Retinal pigment epithelial cell (primary cell): ENCODE measurements around the gene VSTM2L.

Experiments used
- DNase-seq: peaks from one replicate; pipeline ENCODE4 v3.0.0-alpha.2; 2010; ENCODE audit warnings: low read depth
- H3K4me3 ChIP-seq: 2 replicates; pipeline ENCODE4 v1.5.1; 2011; ENCODE audit warnings: mild to moderate bottlenecking, low read length, control low read depth, moderate library complexity
- TF ChIP-seq, protein P1 (sequence below): conservative IDR thresholded peaks from 2 replicates; pipeline ENCODE4 v1.5.1; 2011; ENCODE audit warnings: low read depth, low read length, control low read depth, inconsistent platforms

VSTM2L gene

DNA sequence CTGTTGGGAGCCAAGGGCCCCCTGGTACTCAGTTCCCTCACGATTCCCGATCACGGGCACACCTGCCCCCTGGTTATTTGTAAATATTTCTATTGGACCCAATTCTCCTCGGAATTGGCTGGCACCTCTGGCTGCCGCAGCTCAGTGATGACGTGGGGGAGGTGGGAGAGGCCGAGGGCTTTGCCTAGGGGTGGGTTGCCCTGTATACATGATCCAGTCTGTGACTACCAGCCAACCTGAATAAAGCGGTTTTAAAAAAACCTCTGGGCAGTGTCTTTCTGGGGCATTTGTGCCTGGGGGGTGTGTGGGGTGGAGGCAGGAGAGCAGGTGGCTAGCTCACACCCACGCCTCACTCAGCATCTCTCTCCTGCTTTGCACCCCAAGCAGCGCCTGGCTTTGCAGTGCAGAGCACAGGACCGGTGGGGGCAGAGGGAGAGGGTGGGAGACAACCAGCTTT lies 42.2 kb downstream of the VSTM2L start:
- no peak for DNase-seq
- H3K4me3 ChIP-seq = no peak overlapping the region
- TF ChIP-seq, protein P1, sequence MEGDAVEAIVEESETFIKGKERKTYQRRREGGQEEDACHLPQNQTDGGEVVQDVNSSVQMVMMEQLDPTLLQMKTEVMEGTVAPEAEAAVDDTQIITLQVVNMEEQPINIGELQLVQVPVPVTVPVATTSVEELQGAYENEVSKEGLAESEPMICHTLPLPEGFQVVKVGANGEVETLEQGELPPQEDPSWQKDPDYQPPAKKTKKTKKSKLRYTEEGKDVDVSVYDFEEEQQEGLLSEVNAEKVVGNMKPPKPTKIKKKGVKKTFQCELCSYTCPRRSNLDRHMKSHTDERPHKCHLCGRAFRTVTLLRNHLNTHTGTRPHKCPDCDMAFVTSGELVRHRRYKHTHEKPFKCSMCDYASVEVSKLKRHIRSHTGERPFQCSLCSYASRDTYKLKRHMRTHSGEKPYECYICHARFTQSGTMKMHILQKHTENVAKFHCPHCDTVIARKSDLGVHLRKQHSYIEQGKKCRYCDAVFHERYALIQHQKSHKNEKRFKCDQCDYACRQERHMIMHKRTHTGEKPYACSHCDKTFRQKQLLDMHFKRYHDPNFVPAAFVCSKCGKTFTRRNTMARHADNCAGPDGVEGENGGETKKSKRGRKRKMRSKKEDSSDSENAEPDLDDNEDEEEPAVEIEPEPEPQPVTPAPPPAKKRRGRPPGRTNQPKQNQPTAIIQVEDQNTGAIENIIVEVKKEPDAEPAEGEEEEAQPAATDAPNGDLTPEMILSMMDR = no peak

DNA sequence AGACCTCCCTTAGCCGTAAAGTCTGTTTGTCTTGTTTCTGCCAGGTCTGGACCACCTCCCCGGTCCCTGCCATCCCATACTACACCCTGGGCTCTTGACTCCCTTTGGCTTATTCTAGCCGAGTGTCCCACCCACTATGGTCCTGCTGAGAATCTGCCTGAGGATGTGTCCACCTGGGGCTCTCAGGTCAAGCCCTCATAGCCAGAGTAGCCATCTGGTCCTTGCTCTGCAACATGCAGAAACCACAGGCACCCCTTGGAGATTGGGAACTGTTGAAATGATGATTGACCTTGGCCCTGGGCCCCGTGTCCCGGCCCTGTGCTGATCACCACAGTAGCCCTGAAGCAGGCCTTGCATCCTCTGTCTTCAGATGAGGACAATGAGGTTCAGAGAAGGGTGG lies 44.0 kb downstream of the VSTM2L start:
- DNase-seq = no peak
- TF ChIP-seq, protein P1 = no peak
- H3K4me3 ChIP-seq = no peak overlapping the region

DNA sequence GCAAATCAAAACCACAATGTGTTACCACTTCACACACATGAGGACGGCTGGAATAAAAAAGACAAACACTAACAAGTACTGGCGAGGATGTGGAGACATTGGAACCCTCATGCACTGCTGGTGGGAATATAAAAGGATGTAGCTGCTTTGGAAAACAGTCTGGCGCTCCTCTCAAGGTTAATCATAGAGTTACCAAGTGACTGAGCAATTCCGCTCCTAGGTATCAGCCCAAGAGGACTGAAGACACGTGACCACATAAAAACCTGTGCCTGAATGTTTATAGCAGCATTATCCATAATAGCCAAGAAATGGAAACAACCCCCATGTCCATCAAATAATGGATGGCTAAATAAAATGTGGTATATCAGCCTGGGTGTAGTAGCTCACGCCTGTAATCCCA lies 45.0 kb downstream of the VSTM2L start:
- TF ChIP-seq, protein P1 = no peak
- no peak for DNase-seq
- H3K4me3 ChIP-seq = no peak overlapping the region

DNA sequence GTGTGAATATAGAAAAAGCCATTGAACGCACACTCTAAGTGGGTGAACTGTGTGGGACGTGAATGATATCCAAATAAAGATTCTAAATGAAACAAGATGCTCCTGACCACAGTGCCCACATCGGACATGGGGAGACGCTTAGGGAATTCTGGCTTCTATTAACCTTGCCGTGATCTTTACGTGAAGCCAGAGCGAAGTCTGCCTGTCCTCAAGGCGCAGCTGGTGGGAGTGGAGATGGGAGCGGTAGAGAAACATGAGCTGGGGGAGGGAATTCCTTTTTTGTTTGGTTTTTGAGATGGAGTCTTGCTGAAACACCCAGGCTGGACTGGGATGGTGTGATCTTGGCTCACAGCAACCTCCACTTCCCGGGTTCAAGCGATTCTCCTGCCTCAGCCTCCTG lies 46.0 kb downstream of the VSTM2L start:
- H3K4me3 ChIP-seq = no peak overlapping the region
- TF ChIP-seq, protein P1 = no peak
- no peak for DNase-seq

DNA sequence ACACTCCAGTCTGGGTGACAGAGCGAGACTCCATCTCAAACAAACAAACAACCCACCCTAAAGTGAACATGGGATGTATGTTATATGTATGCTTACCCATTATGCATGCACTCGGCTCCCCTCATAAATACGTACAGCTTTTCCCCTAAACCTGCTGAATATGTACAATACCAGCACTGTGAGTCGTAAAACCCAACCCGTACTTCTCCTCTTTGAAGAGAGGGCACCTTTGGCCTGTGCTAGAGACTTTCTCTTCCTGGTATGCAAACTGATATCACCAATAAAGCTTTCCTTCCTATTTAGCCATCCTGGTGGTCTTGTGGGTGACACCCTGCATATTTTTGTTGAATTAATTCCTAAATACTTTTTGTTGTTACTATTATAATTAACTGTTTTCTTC lies 51.3 kb downstream of the VSTM2L start:
- no peak overlapping the region for H3K4me3 ChIP-seq
- DNase-seq = no peak
- TF ChIP-seq, protein P1 = no peak

DNA sequence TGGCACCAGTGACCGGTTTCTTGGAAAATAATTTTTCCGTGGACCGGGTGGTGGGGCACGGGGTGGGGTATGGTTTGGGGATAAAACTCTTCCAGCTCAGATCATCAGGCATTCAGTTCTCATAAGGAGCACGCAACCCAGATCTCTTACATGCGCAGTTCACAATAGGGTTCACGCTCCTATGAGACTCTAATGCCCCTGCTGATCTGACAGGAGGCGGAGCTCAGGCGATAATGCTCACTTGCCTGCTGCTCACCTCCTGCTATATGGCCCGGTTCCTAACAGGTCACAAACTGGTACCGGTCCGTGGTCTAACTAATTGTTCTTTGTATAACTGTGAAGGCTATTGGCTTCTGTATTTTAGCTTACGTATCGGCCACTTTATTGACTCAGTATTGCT lies 51.7 kb downstream of the VSTM2L start:
- no peak for DNase-seq
- H3K4me3 ChIP-seq = no peak overlapping the region
- TF ChIP-seq, protein P1 = no peak

DNA sequence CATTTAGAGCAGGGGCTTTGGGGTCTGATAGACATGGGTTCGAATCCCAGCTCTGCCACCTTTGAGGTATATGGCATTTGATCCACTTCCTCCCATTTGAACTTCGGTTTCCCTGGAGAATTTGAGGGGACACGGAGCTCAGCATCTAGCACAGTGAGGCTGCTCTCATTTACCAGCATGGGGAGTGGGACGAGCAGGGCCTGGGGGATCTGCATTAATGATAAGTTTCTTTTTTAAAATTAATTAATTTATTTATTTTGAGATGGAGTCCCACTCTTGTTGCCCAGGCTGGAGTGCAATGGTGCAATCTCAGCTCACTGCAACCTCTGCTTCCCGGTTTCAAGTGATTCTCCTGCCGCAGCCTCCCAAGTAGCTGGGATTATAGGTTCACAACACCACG lies 52.6 kb downstream of the VSTM2L start:
- TF ChIP-seq, protein P1 = no peak
- no peak overlapping the region for H3K4me3 ChIP-seq
- DNase-seq = no peak
